Activated naive CD4-positive, alpha-beta T cell treated with anti-CD3 and anti-CD28 coated beads, Interleukin-2, amount 10 ng/mL, durations not matched to agents 7 days and 5 days (primary cell): ENCODE data around the gene TMEM135.

ENCODE experiments used
- CTCF ChIA-PET: fragments of 350-600 bp; sonication (Branson Sonifier 250); formaldehyde crosslinking; loops from one replicate; lab custom pipeline; 2021; ENCODE audit warnings: antibody characterized with exemption; lab: Charles Lee
- DNase-seq: peaks from one replicate; pipeline ENCODE4 v3.0.0-alpha.2; 2020
- H3K27ac Mint-ChIP-seq: one replicate; pipeline ENCODE4 v1.8.0; 2021; ENCODE audit warnings: mild to moderate bottlenecking, moderate library complexity, mixed read lengths
- H3K27me3 Mint-ChIP-seq: one replicate; pipeline ENCODE4 v1.8.0; 2021; ENCODE audit warnings: mild to moderate bottlenecking, mixed read lengths
- H3K36me3 Mint-ChIP-seq: one replicate; pipeline ENCODE4 v1.8.0; 2021; ENCODE audit warnings: mixed read lengths
- H3K4me1 Mint-ChIP-seq: one replicate; pipeline ENCODE4 v1.8.0; 2021; ENCODE audit warnings: mixed read lengths
- H3K4me3 Mint-ChIP-seq: one replicate; pipeline ENCODE4 v1.8.0; 2021; ENCODE audit warnings: mild to moderate bottlenecking, moderate library complexity, mixed read lengths
- H3K9me3 Mint-ChIP-seq: one replicate; pipeline ENCODE4 v1.8.0; 2021; ENCODE audit warnings: mixed read lengths

Gene TMEM135

GRCh38 chr11:87193756-87194470 lies 156.2 kb downstream of the TMEM135 start:
- Mint-ChIP-seq H3K27me3 (no peaks in the 10 kb centered on the region), H3K9me3 (no peaks in the 10 kb centered on the region), H3K4me1 (no peaks in the 10 kb centered on the region), H3K36me3 (no peaks in the 10 kb centered on the region), H3K27ac (no peak overlapping the region), H3K4me3 (no peak overlapping the region)
- CTCF ChIA-PET = no interaction called here
- no peak for DNase-seq

- H3K9me3 Mint-ChIP-seq = no peaks in the 10 kb centered on the region
- no peak overlapping the region for H3K4me3 Mint-ChIP-seq
- DNase-seq = no peak
- no peaks in the 10 kb centered on the region for H3K4me1 Mint-ChIP-seq
- H3K36me3 Mint-ChIP-seq = no peaks in the 10 kb centered on the region
- H3K27me3 Mint-ChIP-seq = no peaks in the 10 kb centered on the region
- CTCF ChIA-PET = no interaction called here
- no peak overlapping the region for H3K27ac Mint-ChIP-seq
Observed at GRCh38 chr11:87194985-87195820, 157.5 kb downstream of the TMEM135 start.

GRCh38 chr11:87198266-87198881 lies 160.6 kb downstream of the TMEM135 start:
- CTCF ChIA-PET = no interaction called here
- H3K27ac Mint-ChIP-seq = no peak overlapping the region
- no peak overlapping the region for H3K4me3 Mint-ChIP-seq
- no peak for DNase-seq
- H3K9me3 Mint-ChIP-seq = no peaks in the 10 kb centered on the region
- H3K36me3 Mint-ChIP-seq = no peaks in the 10 kb centered on the region
- no peaks in the 10 kb centered on the region for H3K4me1 Mint-ChIP-seq
- H3K27me3 Mint-ChIP-seq = no peaks in the 10 kb centered on the region

- CTCF ChIA-PET = no interaction called here
- Mint-ChIP-seq H3K9me3 (no peaks in the 10 kb centered on the region), H3K36me3 (peaks cover 1% of the 10 kb centered on the region), H3K27ac (no peak overlapping the region), H3K4me3 (no peak overlapping the region), H3K27me3 (no peaks in the 10 kb centered on the region), H3K4me1 (no peaks in the 10 kb centered on the region)
- no peak for DNase-seq
Observed at GRCh38 chr11:87201376-87201775, 163.6 kb downstream of the TMEM135 start.

- CTCF ChIA-PET = no interaction called here
- H3K27ac Mint-ChIP-seq = no peak overlapping the region
- H3K27me3 Mint-ChIP-seq = no peaks in the 10 kb centered on the region
- no peak overlapping the region for H3K4me3 Mint-ChIP-seq
- peaks cover 1% of the 10 kb centered on the region for H3K36me3 Mint-ChIP-seq
- DNase-seq = no peak
- H3K4me1 Mint-ChIP-seq = no peaks in the 10 kb centered on the region
- H3K9me3 Mint-ChIP-seq = no peaks in the 10 kb centered on the region
Observed at GRCh38 chr11:87203907-87204602, 166.3 kb downstream of the TMEM135 start.

GRCh38 chr11:87212891-87213290 lies 175.2 kb downstream of the TMEM135 start:
- DNase-seq = no peak
- Mint-ChIP-seq H3K27me3 (no peaks in the 10 kb centered on the region), H3K27ac (no peak overlapping the region), H3K9me3 (peaks cover 5% of the 10 kb centered on the region), H3K36me3 (no peaks in the 10 kb centered on the region), H3K4me3 (no peak overlapping the region), H3K4me1 (peaks cover 7% of the 10 kb centered on the region)
- CTCF ChIA-PET = no interaction called here

GRCh38 chr11:87213444-87213843 lies 175.7 kb downstream of the TMEM135 start:
- Mint-ChIP-seq H3K9me3 (peaks cover 5% of the 10 kb centered on the region), H3K27ac (no peak overlapping the region)

GRCh38 chr11:87215236-87215635 lies 177.5 kb downstream of the TMEM135 start:
- CTCF ChIA-PET = no interaction called here

More at GRCh38 chr11:87213444-87213843, 175.7 kb downstream of the TMEM135 start:
- H3K4me3 Mint-ChIP-seq = no peak overlapping the region
- no peak for DNase-seq
- no peaks in the 10 kb centered on the region for H3K27me3 Mint-ChIP-seq
- CTCF ChIA-PET = no interaction called here
- peaks cover 7% of the 10 kb centered on the region for H3K4me1 Mint-ChIP-seq
- no peaks in the 10 kb centered on the region for H3K36me3 Mint-ChIP-seq

GRCh38 chr11:87219266-87219665 lies 181.5 kb downstream of the TMEM135 start:
- H3K27ac Mint-ChIP-seq = no peak overlapping the region
- DNase-seq = no peak
- H3K9me3 Mint-ChIP-seq = peaks cover 2% of the 10 kb centered on the region
- no peaks in the 10 kb centered on the region for H3K27me3 Mint-ChIP-seq
- CTCF ChIA-PET = no interaction called here
- H3K4me3 Mint-ChIP-seq = no peak overlapping the region
- H3K36me3 Mint-ChIP-seq = no peaks in the 10 kb centered on the region
- no peaks in the 10 kb centered on the region for H3K4me1 Mint-ChIP-seq

More at GRCh38 chr11:87215236-87215635, 177.5 kb downstream of the TMEM135 start:
- no peak for DNase-seq
- Mint-ChIP-seq H3K27me3 (no peaks in the 10 kb centered on the region), H3K27ac (no peak overlapping the region), H3K36me3 (no peaks in the 10 kb centered on the region), H3K4me3 (no peak overlapping the region), H3K9me3 (peaks cover 5% of the 10 kb centered on the region), H3K4me1 (peaks cover 7% of the 10 kb centered on the region)

- no peak for DNase-seq
- no peaks in the 10 kb centered on the region for H3K4me1 Mint-ChIP-seq
- CTCF ChIA-PET = no interaction called here
- peaks cover 2% of the 10 kb centered on the region for H3K9me3 Mint-ChIP-seq
- no peaks in the 10 kb centered on the region for H3K27me3 Mint-ChIP-seq
- H3K4me3 Mint-ChIP-seq = no peak overlapping the region
- H3K27ac Mint-ChIP-seq = no peak overlapping the region
- no peaks in the 10 kb centered on the region for H3K36me3 Mint-ChIP-seq
Observed at GRCh38 chr11:87223816-87224215, 186.1 kb downstream of the TMEM135 start.

- Mint-ChIP-seq H3K9me3 (peaks cover 2% of the 10 kb centered on the region), H3K4me1 (no peaks in the 10 kb centered on the region), H3K4me3 (no peak overlapping the region), H3K27me3 (no peaks in the 10 kb centered on the region), H3K27ac (no peak overlapping the region), H3K36me3 (no peaks in the 10 kb centered on the region)
- DNase-seq = no peak
- CTCF ChIA-PET = no interaction called here
Observed at GRCh38 chr11:87224486-87224885, 186.8 kb downstream of the TMEM135 start.

GRCh38 chr11:87228820-87229219 lies 191.1 kb downstream of the TMEM135 start:
- DNase-seq = no peak
- Mint-ChIP-seq H3K36me3 (peaks cover 14% of the 10 kb centered on the region), H3K4me1 (no peaks in the 10 kb centered on the region), H3K27ac (no peak overlapping the region), H3K27me3 (no peaks in the 10 kb centered on the region), H3K9me3 (peaks cover 13% of the 10 kb centered on the region), H3K4me3 (no peak overlapping the region)
- CTCF ChIA-PET = no interaction called here

- Mint-ChIP-seq H3K4me1 (no peaks in the 10 kb centered on the region), H3K4me3 (no peak overlapping the region), H3K9me3 (peaks cover 13% of the 10 kb centered on the region), H3K27ac (no peak overlapping the region), H3K27me3 (no peaks in the 10 kb centered on the region), H3K36me3 (peaks cover 14% of the 10 kb centered on the region)
- CTCF ChIA-PET = no interaction called here
- no peak for DNase-seq
Observed at GRCh38 chr11:87230995-87231394, 193.3 kb downstream of the TMEM135 start.

- no peak for DNase-seq
- no peaks in the 10 kb centered on the region for H3K4me1 Mint-ChIP-seq
- H3K4me3 Mint-ChIP-seq = no peak overlapping the region
- H3K27me3 Mint-ChIP-seq = no peaks in the 10 kb centered on the region
- CTCF ChIA-PET = no interaction called here
- H3K36me3 Mint-ChIP-seq = peaks cover 14% of the 10 kb centered on the region
- H3K9me3 Mint-ChIP-seq = peaks cover 13% of the 10 kb centered on the region
- H3K27ac Mint-ChIP-seq = no peak overlapping the region
Observed at GRCh38 chr11:87232320-87232719, 194.6 kb downstream of the TMEM135 start.
